NCI-H345 treated with DMSO at 0.1 percent for 48 hours (cell line): ENCODE data around the gene DNAJC21.
A peak's percentile ranks its signal among the peaks of the same experiment; 100 is the strongest.

Experiments used
- DNase-seq: peaks from one replicate; lab custom pipeline; 2025; ENCODE audit not compliant: unreplicated experiment; lab: John Stamatoyannopoulos, UW

Gene DNAJC21

GRCh38 chr5:34929134-34929719 lies at the start of gene DNAJC21:
Gene DNAJC21 (plus strand): TSS chr5:34929559. CDS start chr5:34929820, 261 bp downstream.
- peak; percentile 97 for DNase-seq

DNA sequence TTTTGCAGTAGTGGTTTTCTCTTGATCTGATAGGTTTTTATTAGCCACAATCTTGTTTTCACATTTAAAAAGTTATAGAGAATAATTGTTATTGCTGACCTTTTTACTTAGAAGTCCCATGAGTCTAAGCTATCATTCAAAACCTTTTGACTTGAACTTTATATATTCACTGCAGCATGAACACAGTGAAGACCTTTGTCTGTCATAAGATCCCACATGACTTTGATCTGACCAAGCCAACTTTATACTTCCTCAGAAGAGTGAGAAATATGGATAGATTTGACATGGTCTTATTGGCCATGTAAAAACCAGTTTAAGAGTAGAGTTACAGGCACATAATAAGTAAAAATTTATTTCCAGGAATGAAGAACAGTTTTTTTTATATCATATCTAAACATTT lies 48.1 kb upstream of the DNAJC21 start:
- DNase-seq = no peak

DNA sequence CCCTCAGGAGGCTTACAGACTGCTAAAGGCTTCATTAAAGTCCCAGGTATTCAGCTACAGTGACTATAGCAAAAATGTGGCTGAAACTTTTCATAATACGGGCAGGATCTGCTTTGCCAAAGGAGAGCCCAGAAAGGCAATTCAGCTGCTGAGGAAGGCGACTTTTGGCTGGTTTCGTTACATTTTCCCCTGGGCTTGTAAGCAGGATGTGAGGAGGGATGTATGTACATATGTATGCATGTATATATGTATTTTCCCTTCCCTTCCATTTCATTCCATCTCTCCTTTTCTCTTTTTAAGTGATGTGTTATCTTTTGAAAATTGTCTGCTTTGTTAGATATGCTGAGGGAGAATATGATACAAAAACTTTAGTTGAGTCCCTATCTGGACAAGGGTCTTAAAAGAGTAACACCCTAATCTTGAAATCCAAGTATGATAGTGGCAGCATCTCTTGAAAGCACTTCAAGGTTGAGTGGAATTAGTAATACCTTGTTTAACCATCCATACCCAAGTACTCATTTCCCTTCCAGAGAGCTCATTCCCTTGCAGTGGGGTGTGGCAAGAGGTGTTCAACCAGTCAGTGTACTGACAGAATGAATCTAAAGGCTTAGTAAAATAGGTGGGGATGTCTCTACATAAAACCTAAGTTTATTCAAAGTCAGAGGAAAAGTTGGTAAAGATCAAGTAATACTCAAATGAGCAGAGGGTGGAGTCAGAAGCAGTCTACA lies 42.8 kb upstream of the DNAJC21 start:
- no peak for DNase-seq

GRCh38 chr5:34889394-34889793 lies 40.0 kb upstream of the DNAJC21 start:
- DNase-seq = no peak

GRCh38 chr5:34891981-34892380 lies 37.4 kb upstream of the DNAJC21 start:
- no peak for DNase-seq

GRCh38 chr5:34892414-34892813 lies 36.9 kb upstream of the DNAJC21 start:
- DNase-seq = no peak

- no peak for DNase-seq
These were observed 34.6 kb upstream of the DNAJC21 start for GRCh38 chr5:34894716-34895115.

DNA sequence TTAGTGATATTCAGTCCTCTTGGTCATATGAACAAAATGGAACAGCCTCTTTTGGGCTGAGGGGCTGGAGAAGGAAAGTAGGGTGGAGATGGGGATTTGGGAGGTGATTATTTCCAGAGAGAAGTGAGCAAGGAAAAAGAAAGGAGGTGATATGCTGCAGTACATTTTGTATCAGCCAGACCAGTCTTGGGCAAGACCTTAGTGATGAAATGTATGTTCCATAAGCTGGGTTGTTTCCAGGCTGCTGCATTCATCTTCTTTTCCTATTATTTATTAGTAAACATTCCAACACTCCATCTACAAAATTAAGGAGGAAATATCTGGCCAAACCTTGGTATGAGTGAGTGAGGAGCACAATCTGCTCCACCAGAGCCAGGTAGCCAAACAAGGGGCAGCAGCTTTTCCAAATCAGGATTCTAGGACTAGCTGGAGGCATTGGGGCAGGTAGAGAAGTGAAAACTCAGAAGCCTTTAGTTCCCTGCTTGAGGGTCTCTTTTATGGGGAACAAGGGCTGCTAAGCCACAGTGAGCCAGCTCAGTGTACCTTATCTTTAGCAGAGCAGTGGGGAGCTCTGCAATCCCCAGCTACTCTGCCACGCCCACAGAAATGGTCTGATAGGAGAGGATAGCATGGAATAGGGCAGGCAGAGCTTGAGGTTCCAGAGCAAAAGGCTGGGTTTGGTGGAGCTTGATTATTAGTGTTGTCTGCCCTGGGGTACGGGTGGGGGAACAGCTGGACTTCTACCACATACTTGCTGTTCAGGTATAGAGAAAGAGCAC lies 33.5 kb upstream of the DNAJC21 start:
- DNase-seq = no peak

- no peak for DNase-seq
These were observed 31.7 kb upstream of the DNAJC21 start for GRCh38 chr5:34897646-34898045.

GRCh38 chr5:34898258-34898895 lies 31.0 kb upstream of the DNAJC21 start:
- peak; percentile 53 for DNase-seq

- no peak for DNase-seq
These were observed 30.3 kb upstream of the DNAJC21 start for GRCh38 chr5:34899066-34899465.

- no peak for DNase-seq
These were observed 28.7 kb upstream of the DNAJC21 start for GRCh38 chr5:34900652-34901051.

- DNase-seq = no peak
These were observed 26.1 kb upstream of the DNAJC21 start for GRCh38 chr5:34903260-34903659.

DNA sequence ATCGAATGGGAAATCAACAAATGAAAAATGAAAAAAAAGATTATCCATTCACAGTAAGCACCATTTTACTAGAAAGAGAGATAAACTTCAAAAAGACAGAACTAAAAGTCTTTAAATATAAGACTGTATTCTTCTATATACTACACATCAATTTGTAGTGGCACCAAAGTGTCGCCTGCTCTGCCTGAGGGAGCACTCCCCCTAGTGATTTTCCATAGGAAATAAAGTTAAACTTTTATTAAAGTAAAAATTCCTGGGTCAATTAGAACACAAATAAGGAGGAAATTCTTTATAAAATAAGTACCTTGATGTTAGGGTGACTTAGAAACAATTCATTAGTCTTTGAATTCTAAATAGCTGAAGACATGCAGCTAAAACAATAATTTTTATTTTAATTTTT lies 23.8 kb upstream of the DNAJC21 start:
- DNase-seq = no peak

- DNase-seq = no peak
These were observed 16.3 kb upstream of the DNAJC21 start for GRCh38 chr5:34913072-34913471.

- no peak for DNase-seq
These were observed 14.7 kb upstream of the DNAJC21 start for GRCh38 chr5:34914671-34915138.

DNA sequence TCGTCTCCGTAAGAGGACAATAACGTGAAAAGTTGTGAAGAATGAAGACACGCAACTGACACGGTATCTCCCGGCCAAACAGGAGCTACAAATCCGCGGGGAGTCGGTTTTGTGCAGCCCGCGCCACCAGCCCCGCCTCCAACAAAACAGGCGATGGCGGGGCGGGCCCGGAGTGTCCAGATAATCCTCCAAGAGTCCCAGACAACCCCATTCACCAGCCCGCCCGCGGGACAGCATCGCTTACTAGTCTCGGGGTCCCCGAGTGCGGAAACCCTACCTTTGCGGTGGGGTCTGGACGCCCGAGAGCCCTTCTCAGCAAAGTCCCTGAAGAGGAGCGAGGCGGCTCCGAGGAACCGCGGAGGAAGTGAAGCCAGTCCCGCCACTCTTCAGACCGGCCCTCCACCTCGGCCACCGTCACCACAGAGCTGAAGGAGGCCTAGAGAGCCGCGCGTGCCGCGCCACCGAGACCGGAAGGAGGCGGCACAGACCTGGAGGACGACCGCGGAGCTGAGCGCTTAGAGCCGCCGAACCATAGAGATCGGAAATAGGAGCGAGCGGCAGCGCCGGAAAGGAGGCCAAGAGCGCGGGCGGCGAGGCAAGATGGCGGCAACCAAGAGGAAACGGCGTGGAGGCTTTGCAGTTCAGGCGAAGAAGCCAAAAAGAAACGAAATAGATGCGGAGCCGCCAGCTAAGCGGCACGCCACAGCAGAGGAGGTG lies 14.1 kb upstream of the DNAJC21 start, which contains the start of the genes BRIX1 and RAD1:
Gene BRIX1, plus strand, starts transcription at position 573 of the 717 bp plus-strand sequence. Its CDS starts 28 bp downstream, at position 601.
Gene RAD1, minus strand, starts transcription at position 366 of the 717 bp plus-strand sequence. CDS start 612 bp downstream, outside the sequence.
- DNase-seq = peak; percentile 96

DNA sequence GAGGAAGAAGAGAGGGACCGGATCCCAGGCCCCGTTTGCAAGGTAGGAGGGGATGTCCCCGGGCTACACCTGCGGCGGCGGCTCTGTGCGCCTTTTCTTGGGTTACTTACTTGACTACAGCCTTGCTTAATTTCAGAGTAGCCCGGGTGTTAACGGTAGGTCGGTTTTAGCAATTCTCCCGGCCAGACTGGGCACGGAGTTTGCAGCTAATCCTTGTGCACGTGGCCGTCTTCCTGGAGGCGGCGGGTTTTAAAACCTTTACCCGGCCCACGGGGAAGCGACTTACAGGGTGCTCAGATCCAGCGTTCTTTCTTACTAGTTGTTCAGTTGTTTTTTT lies 13.5 kb upstream of the DNAJC21 start:
- no peak for DNase-seq

DNA sequence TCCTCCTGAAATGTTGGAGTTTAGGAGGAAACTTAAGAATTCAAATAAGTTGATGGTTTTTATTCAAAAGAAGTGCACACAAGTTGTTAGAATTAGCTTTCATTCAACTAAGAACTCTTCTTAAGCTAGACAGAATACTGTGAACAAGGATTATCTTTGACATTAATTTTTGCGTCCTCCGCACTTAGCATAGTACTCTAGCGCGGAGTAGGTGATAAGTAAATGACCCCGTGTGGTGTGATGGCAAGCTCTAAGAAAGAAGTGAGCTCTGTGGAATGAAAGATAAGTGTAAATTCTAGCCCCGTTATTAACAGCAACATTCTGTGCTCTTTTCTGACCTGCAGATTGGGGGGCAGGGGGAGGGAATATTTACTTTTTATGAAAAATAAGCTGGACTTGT lies 12.8 kb upstream of the DNAJC21 start:
- no peak for DNase-seq

DNA sequence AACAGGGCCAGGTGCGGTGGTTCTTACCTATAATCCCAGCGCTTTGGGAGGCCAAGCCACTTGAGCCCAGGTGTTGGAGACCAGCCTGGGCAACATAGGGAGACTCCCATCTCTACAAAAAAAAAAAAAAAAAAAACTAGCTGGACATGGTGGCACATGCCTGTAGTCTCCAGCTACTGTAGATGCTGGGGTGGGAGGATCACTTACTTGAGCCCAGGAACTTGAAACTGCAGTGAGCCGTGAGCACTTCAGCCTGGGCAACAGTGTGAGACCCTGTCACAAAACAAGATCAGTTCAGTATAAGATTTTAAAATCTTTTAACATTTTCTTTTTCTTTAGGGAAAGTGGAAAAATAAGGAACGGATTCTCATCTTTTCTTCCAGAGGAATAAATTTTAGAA lies 11.3 kb upstream of the DNAJC21 start:
- no peak for DNase-seq

- DNase-seq = no peak
These were observed 10.3 kb upstream of the DNAJC21 start for GRCh38 chr5:34919077-34919476.
